ENCODE results near the gene SOX18.

- no peak for TF ChIP-seq POLR2AphosphoS5 (IDR thresholded peaks at IDR 0.05)
- peak in 3 of 4 experiments; percentile 61 to 81 (median 71) for TF ChIP-seq CTCF (IDR thresholded peaks at IDR 0.05)
- TF ChIP-seq EP300 (IDR thresholded peaks at IDR 0.05) = no peak
These were observed 8.4 kb upstream of the SOX18 start for GRCh38 chr20:64057628-64058498.

All from gastroesophageal sphincter (tissue), 3 donors.